GM18507 (cell line): ENCODE results near the gene HSD17B3.
"Not testable (repeated sequence)": the region's sequence is repeated elsewhere in the genome, so short reads cannot be mapped to it uniquely, and the experiment has no call there.

Experiments
- DNase-seq: peaks from one replicate; pipeline ENCODE4 v3.0.0; 2011; ENCODE audit warnings: low read depth; ENCODE audit not compliant: insufficient read length; ENCODE audit errors: extremely low spot score
- FAIRE-seq: peaks from 2 replicates; lab custom pipeline; 2011; peaks lifted over from hg19 to GRCh38; lab: Jason Lieb, UNC

The HSD17B3 gene

DNA sequence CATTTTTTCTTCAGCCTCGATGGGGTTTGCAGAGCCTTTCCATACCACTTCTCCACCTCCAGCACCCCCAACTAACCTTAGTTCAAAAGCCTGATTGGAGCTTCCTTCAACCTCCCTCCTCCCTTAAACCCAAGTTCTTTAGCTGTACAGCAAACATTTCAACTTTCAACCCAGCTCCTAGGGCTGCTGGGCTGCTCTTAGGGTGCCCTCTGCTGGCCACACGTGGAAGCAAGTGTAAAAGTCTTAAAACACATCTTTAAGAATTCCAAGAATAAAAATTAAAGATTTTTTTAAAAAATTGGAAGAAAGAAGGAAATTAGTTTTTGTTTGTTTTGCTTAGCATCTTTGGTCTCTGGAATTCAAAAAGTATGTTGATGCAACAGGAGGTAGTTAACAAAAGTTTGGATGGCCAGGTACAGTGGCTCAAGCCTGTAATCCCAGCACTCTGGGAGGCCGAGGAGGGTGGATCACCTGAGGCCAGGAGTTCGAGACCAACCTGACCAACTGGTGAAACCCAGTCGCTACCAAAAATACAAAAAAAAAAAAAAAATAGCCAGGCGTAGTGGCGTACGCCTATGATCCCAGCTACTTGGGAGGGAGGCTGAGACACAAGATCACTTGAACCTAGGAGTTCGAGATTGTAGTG, 15.5 kb upstream of the HSD17B3 start:
- DNase-seq (peak; percentile 25), FAIRE-seq (no peak)

DNA sequence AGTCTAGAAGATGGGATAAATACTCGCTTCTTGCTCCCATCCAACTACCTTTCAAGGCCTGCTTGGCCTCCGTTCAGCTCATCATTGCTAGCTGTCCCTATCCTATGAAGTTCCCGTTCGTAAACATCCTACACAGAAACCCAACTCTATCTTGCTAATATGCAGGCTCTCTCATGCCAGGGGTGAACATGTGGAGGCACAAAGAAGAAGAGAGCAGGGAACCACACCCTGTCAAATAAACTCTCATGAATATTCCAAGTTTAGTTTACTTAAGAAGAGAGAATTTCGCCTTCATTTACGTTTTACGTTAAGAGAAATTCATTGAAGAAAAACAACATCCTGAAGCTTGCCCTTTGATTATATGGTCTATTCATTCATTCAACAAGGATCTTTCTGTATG, 7.9 kb upstream of the HSD17B3 start:
- DNase-seq (no peak), FAIRE-seq (no peak)

DNA sequence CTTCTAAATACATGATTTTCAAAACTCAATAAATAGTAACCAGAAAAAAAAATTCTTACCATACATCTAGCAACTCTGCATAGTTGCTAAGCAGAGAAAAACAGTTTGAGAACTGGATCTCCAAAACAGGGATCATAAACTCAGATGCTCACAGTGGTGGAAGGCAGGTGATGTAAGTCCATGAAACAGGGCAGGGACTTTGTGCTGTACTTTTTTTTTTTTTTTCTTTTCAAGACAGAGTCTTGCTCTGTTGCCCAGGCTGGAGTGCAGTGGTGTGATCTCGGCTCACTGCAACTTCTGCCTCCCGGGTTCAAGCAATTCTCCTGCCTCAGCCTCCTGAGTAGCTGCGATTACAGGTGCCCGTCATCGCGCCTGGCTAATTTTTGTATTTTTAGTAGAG, 5.0 kb upstream of the HSD17B3 start:
- DNase-seq, FAIRE-seq: not testable (repeated sequence)

DNA sequence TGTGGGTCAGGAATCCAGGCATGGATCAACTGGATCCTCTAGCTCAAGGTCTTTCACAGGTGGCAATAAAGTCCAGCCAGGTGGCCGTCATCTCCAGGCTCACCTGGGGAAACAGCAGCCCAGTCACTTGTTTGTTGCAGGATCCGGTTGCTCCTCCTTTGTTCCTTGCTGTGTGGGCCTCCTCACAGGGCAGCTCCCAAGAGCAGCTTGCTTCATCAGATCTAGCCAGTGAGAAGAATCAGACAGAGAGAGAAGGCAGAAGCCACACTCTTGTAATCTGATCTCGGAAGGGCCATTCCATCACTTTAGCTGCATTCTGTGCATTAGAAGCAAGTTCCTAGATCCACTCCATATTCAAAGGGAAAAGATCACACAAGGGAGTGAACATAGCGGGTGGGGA, 3.2 kb upstream of the HSD17B3 start:
- no peak for FAIRE-seq
- no peak for DNase-seq

- DNase-seq (no peak), FAIRE-seq (no peak)
Observed at GRCh38 chr9:96304230-96304629, 2.3 kb upstream of the HSD17B3 start.

DNA sequence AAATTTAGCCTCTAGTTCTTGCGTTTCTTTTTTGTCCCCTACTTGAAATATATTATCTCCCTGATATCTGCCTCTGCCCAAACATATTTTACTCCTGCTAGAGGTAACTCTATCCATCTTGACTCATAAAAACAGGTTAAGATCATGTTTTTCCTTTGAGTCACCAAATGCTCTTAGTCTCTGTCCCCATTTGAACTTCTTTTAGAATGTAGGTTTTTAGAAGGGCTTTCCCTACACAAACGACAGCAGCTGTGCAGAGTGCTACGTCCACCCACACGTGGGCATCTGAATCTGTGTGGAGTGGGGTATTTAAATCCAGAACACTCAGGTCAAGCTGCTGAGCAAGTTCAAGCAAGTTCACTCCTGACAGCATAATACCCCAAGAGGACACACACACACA, 2.2 kb downstream of the HSD17B3 start:
- FAIRE-seq, result no peak
- DNase-seq, result no peak

- FAIRE-seq (no peak), DNase-seq (no peak)
Observed at GRCh38 chr9:96294159-96294545, 7.8 kb downstream of the HSD17B3 start.

- no peak for DNase-seq
- FAIRE-seq, result no peak
Observed at GRCh38 chr9:96293498-96294158, 8.3 kb downstream of the HSD17B3 start.

- FAIRE-seq (no peak), DNase-seq (no peak)
Observed at GRCh38 chr9:96289392-96289791, 12.6 kb downstream of the HSD17B3 start.

DNA sequence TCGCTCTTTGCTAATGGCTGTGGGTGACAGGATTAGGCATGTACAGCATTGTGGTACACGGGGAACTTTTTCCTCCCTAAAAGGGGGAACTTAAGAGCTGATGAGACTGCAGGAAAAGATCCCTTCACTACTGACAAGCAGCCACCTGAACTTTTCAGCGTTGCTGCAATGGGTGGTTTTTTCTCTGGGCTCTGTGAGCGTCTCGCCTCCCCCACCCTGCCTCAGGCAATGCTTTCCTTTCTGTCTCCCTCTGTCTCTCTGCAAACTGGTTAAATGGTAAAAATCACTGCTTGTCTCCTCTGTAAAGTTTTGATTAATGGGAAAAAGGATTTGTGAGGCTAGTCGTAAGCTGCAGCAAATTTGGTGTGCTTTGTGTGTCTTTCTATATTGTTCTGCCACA, 20.3 kb downstream of the HSD17B3 start:
- no peak for FAIRE-seq
- DNase-seq, result no peak

DNA sequence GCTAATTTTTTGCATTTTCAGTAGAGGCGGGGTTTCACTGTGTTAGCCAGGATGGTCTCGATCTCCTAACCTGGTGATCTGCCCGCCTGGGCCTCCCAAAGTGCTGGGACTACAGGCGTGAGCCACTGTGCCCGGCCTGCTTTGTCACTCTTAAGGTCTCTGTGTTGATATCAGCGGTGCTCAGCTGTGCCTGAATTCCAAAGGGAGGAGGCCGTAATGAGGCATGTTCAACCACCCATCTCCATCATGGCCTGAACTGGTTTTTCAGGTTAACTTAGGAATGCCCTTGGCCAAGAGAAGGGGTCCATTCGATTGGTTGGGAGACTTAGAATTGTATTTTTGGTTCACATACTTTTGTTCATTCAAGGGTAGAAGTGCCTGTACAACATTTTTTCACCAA, 22.0 kb downstream of the HSD17B3 start:
- no peak for FAIRE-seq
- no peak for DNase-seq

GRCh38 chr9:96274939-96275338, 27.0 kb downstream of the HSD17B3 start:
- DNase-seq (no peak), FAIRE-seq (no peak)

GRCh38 chr9:96270236-96270744, 31.7 kb downstream of the HSD17B3 start:
- FAIRE-seq, result no peak
- no peak for DNase-seq

DNA sequence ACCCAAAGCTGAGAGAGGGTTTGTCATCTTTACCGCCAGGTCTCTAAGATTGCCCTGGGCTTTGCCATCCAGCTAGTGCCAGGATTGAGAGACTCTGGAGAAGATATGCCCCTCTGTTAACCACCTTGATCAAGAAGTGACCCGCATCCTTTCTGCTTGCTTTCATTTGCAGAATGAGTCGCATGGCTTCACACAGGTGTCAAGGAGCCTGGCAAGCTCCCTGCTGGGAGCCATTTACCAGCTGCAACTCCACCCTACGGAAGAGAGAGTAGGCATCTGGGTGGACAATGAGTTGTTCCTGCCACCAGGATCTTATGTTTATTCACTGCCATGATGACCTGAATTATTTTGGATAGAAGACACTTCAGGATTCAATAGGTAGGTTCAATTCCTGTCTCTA, 43.0 kb downstream of the HSD17B3 start:
- no peak for FAIRE-seq
- no peak for DNase-seq

DNA sequence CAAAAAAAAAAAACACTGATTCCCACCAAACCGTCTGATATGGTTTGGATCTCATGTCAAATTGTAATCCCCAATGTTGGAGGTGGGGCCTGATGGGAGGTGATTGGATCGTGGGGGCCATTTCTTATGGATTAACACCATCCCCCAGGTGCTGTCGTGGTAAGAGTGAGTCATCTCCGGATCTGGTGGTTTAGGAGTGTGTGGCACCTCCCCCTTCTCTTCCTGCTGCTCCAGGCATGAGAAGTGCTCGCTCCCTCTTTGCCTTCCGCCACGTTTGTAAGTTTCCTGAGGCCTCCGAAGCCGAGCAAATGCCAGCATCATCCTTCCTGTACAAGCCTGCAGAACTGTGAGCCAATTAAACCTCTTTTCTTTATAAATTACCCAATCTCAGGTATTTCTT, 45.2 kb downstream of the HSD17B3 start:
- no peak for DNase-seq
- FAIRE-seq, result no peak

DNA sequence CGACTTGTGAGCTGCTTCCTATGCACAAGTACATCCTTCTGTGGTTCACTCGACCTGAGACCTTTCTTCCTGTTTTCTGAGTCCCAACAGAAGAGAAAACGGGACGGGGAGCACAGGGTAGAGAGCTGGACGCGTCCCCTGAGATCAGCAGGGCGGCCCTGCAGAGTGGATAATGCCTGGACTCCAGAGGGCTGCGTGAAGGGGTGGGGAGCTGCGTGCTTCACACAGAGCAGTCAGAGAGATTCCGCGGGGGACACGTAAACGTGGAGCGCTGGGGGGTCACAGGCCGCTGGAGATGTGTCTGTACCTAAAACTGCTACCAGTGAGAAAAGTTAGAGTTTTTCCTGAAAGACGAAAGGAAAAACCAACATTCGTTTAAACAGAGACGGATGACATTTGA, 46.3 kb downstream of the HSD17B3 start:
- no peak for FAIRE-seq
- no peak for DNase-seq

DNA sequence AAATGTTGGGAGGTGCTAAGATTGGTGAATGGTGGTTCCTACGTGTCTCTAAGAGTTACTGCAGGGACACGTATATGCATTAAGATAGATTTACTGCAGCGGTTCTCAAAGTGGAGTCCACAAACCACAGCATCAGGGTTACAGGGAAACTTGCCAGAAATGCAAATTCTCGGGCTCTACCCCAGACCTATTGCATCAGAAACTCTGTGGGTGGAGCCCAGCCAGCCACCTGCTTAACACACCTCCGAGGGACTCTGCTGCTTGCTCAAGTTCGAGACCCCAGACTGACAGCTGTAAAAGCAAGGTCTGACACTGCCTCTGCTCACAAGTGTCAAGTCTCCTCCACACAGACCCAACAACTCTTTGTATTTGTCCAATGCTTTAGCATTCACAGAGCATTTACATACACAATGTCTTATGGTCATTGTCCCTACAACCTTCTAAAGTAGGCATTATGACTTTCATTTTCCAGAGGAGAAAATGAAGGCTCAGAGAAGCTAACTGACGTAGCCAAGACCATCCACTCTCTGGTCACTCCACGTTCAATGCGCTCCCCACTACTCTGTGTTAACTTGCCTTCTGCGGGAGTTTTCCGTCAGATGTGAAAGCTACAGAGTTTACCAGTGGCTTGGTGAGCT, 48.8 kb downstream of the HSD17B3 start:
- FAIRE-seq (no peak), DNase-seq (no peak)

- DNase-seq (no peak), FAIRE-seq (no peak)
Observed at GRCh38 chr9:96251451-96251850, 50.5 kb downstream of the HSD17B3 start.

DNA sequence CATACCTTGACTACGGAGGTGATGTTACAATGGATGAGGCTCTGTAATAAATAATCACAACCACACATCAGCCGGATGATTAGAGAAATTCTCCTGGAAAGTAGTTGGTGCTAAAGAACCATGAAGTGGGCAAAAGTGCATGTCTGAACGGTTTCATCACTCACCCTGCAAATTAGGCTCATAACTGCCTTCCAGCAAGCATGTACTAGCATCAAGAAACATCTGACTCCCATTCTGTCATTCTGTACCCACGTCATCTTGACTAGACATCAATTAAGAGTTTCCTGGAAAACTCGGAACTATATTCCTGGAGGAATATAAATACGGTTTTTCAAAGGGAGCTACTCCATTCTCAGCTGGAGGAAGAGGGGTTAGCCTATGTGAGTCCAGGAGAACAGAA, 52.2 kb downstream of the HSD17B3 start:
- no peak for FAIRE-seq

DNA sequence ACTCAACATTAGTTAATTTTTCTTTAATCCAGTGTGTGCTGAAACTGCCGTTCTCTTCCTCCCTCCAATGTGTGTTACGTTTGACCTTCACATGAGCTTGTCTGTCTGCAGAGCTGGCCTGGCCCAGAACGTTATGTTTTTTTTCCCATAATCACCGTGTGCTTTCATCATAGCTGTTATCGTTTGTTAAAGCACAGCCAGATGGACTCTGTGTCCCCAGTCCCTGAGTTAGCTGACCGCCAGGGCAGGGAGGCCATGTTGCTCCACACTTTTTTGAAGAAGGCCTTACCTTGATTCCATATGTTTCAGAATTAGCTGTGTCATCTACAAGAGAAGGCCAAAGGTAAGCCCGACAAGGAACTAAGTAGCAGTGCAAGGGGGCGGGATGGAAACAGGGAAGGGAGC, 55.7 kb downstream of the HSD17B3 start:
- FAIRE-seq, result no peak

More for the DNA sequence above, 52.2 kb downstream of the HSD17B3 start:
- DNase-seq, result no peak

DNA sequence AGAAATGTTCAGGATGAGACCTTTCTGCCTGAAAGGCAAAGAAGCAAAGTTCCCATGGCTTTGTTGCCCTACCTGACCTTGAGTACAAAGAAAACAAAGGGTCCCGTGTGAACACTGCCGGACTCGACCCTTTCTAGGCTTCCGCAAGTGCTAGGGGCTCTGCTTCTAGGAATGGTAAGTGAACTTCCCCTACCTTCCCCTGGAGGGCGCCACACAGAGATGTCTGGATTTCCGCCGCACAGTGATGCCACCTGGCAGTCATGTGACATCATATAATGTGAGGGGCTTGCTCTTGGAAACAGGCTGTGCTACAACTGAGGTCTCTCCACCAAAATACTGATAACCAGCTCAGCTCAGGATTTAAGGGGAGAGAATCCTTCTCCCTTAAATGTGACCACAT, 56.6 kb downstream of the HSD17B3 start:
- FAIRE-seq, result no peak
- DNase-seq, result no peak

More for the DNA sequence above, 55.7 kb downstream of the HSD17B3 start:
- DNase-seq, result no peak
